NCI-H2029 (cell line): ENCODE data around the gene FKBP15.
"Not testable (repeated sequence)": the region's sequence is repeated elsewhere in the genome, so short reads cannot be mapped to it uniquely, and the experiment has no call there.

ENCODE experiments used
- DNase-seq: peaks from one replicate; lab custom pipeline; 2025; lab: John Stamatoyannopoulos, UW

The FKBP15 gene

GRCh38 chr9:113148372-113148705 is 72.7 kb downstream of the FKBP15 start:
- DNase-seq: no peak

- no peak for DNase-seq
Measured at GRCh38 chr9:113143432-113144227, 77.4 kb downstream of the FKBP15 start.

DNA sequence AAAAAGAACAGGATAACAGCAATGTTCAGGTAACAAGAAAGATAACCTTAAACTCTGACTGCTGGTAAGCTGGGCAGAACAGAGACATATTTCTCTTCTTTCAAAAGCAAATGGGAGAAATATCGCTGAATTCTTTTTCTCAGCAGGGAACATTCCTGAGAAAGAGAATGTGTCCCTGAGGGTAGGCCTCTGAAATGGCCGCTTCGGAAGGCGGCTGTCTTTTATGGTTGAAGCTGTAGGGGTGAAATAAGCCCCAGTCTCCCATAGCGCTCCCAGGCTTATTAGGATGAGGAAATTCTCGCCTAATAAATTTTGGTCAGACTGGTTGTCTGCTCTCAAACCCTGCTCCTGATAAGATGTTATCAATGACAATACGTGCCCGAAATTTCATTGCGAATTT is 80.2 kb downstream of the FKBP15 start:
- not testable (repeated sequence) for DNase-seq

DNA sequence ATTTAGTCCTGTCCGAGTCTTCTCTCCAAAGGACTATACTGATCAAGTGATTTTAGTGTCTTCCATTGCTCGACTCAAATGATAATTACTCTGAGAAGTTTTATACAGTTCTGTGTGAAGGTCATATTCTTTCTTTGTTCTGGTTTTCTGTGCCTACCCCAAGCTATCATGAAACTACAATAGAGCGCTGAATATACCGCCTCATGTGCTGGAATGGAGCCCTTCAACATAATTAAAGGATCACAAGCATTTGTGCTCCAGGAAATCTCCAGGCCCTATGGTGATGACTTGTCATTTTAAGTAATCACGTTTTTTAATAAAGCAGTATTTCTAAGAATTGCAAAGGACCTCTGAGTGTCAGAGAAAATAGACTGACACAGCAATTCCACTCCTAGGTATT is 81.1 kb downstream of the FKBP15 start:
- DNase-seq: no peak

GRCh38 chr9:113139225-113139829 is 81.8 kb downstream of the FKBP15 start:
- DNase-seq: no peak

- no peak for DNase-seq
Measured at GRCh38 chr9:113138760-113139159, 82.3 kb downstream of the FKBP15 start.

- no peak for DNase-seq
Measured at GRCh38 chr9:113137196-113138168, 83.6 kb downstream of the FKBP15 start.

DNA sequence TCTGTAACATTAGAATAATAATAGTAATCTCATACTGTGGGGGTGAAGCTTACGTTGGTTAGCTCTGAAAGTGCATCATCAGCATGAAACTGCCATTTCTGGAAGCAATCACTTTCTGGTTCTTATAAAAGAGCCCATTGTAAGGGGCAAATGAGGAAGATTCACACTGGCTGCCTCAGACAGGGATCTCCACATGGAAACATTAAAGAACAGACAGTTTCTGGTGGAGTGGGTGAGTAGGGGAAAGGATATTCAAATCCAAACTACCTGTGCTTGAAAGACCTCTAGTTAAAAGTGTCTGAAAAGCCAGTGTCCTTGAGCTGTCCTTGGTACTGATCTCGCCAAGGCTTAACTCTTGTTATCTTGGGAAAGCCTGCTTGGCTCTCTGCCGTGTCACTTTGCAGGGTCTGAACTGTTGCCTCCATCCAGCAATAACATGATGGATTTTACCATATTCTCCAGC is 89.4 kb downstream of the FKBP15 start:
- DNase-seq: no peak

DNA sequence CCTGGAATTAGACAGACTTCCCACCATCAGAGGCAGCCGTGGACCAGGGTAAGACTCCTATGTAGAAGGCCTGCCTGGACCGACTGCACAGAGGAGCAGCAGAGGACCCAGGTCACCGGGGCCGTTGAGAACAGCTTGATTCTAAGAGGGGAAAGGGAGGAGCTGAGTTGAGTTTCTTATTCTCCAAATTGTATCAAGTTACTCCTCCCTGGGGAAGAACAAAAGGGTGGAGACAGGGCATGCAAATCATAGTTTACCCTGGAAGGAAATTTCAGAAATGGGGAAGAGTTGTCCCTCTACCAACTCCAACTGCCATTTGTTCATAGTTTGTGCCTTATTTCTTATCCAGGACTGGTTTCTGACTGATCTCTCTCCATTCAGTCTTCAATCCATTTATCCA is 91.2 kb downstream of the FKBP15 start:
- DNase-seq: no peak

DNA sequence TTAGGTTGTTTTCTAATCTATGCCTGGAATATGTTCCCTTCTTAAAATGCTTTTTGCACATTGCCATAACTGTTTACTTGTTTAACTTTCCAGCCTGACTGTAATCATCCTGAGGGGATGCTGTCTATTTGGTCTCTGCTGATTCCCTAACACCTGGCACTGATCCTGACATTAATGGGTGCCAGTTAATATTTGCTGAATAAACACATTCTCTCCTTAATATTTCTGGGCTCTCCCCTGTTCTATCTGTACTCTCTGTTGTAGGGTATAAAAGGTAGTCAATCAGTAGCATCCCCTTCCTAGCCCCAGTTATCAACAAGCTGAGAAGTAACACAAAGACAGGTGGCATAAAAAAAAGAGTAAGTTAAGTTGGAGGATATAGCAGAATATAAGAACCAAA is 91.6 kb downstream of the FKBP15 start:
- no peak for DNase-seq

GRCh38 chr9:113125386-113126035 is 95.6 kb downstream of the FKBP15 start:
- no peak for DNase-seq

DNA sequence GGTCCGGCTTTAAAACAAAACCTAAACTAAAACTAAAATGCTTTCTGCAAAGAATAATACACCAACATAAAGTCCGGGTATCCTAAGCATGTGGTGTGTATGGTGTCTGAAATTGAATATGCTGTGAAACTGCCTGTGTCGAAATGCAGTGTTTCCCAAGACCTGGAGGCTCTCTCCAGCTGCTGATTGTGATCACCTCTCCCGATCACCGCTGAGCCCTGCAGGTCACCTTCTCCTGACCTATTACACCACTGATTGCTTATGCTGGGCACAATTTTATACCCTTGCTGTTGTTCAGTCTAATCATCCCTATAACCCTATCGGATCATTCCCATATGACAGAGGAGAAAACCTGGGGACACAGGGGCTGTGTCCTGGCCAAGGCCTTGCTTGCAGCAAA is 102.2 kb downstream of the FKBP15 start:
- not testable (repeated sequence) for DNase-seq
